ENCODE data around the gene ICA1L. TPM values are rescaled to one million over a fixed set of nuclear protein-coding genes. Genes with fewer than 3 reads are reported as not detected.

The ICA1L gene
- total and polyA plus RNA-seq, 2 of the 4 experiments (the other 2 are of a cell fraction) = 1.7 to 1.8 TPM

GRCh38 chr2:202797944-202798343, 73.6 kb downstream of the ICA1L start:
- H4K20me1 ChIP-seq (ENCODE audit: insufficient read depth, low read length) = no peaks in the 10 kb centered on the region
- TF ChIP-seq MAFK (IDR thresholded peaks at IDR 0.05; ENCODE audit: low read depth, low read length) = no peak
- TF ChIP-seq MAZ (IDR thresholded peaks at IDR 0.05; ENCODE audit: borderline replicate concordance, low read depth, low read length) = no peak
- no peak for TF ChIP-seq USF2 (IDR thresholded peaks at IDR 0.05; ENCODE audit: low read depth, low read length)
- no peak for TF ChIP-seq RCOR1 (IDR thresholded peaks at IDR 0.05; ENCODE audit: insufficient replicate concordance, low read length)
- no peak for TF ChIP-seq NFE2L2 (IDR thresholded peaks at IDR 0.05; ENCODE audit: low read depth, low read length)
- no peak for TF ChIP-seq SMC3 (IDR thresholded peaks at IDR 0.05; ENCODE audit: low read depth, low read length)
- no peak for TF ChIP-seq FOS (IDR thresholded peaks at IDR 0.05; ENCODE audit: low read depth, low read length)
- no peak for TF ChIP-seq CTCF (conservative IDR thresholded peaks at IDR 0.05; ENCODE audit: low read depth, low read length)
- no peak for TF ChIP-seq ELK1 (IDR thresholded peaks at IDR 0.05; ENCODE audit: borderline replicate concordance, low read depth, low read length)
- no peak overlapping the region for H2BK15ac ChIP-seq (ENCODE audit: low read depth, low read length)
- in situ Hi-C loops (cut with MboI; ENCODE audit: low sequenced_read_pairs) (no loop called here), dilution Hi-C loops (cut with HindIII; ENCODE audit: low sequenced_read_pairs, unreplicated experiment) (no loop called here), intact Hi-C loops (cut with micrococcal nuclease) (no loop called here)
- no peak overlapping the region for H4K91ac ChIP-seq (ENCODE audit: insufficient read depth, low read depth, low read length)
- no peak overlapping the region for H3K23ac ChIP-seq (ENCODE audit: low read depth, low read length)
- no peak overlapping the region for H2BK20ac ChIP-seq (ENCODE audit: low read depth, low read length)
- no peak overlapping the region for H3K4me3 ChIP-seq (ENCODE audit: insufficient read depth, low read depth, low read length)
- H2AK5ac ChIP-seq (ENCODE audit: low read depth, low read length) = no peak overlapping the region
- H3K56ac ChIP-seq (ENCODE audit: extremely low read depth, insufficient read depth, low read length) = no peak overlapping the region
- no peak overlapping the region for H2AK9ac ChIP-seq (replicated peaks; ENCODE audit: low read depth, low read length, poor library complexity)
- no peak overlapping the region for H3K27ac ChIP-seq (ENCODE audit: insufficient read depth, low read length)
- no peak overlapping the region for H2BK120ac ChIP-seq (ENCODE audit: low read depth, low read length)
- ATAC-seq (ENCODE audit: low read depth) (no peak), DNase-seq (no peak)
- H3K14ac ChIP-seq (replicated peaks; ENCODE audit: low read depth, low read length) = no peak overlapping the region
- no peak overlapping the region for H4K5ac ChIP-seq (ENCODE audit: low read depth, low read length)
- no peaks in the 10 kb centered on the region for H3K36me3 ChIP-seq (ENCODE audit: control insufficient read depth, insufficient read depth, low read length)
- no peaks in the 10 kb centered on the region for H3K9me1 ChIP-seq (ENCODE audit: insufficient read depth, low read length)
- H3K4ac ChIP-seq (ENCODE audit: low read depth, low read length) = no peak overlapping the region
- BruUV-seq (replicated peaks) = no TSS peak
- no peak overlapping the region for H2BK5ac ChIP-seq (ENCODE audit: low read depth, low read length, poor library complexity, severe bottlenecking)
- H2AFZ ChIP-seq (replicated peaks; ENCODE audit: low read length, poor library complexity) = no peak overlapping the region
- ChIA-PET CTCF (no interaction called here), POLR2A (ENCODE audit: unreplicated experiment) (no interaction called here)
- H3K27me3 ChIP-seq (ENCODE audit: control insufficient read depth, insufficient read depth, low read length) = no peaks in the 10 kb centered on the region
- H3K9me3 ChIP-seq (ENCODE audit: control insufficient read depth, insufficient read depth, low read length) = no peaks in the 10 kb centered on the region
- H3K9ac ChIP-seq (ENCODE audit: low read depth, low read length) = no peak overlapping the region
- no peak overlapping the region for H3K18ac ChIP-seq (ENCODE audit: low read depth, low read length)
- H3K4me2 ChIP-seq (ENCODE audit: low read depth, low read length) = no peak overlapping the region
- H3K4me1 ChIP-seq (ENCODE audit: control insufficient read depth, insufficient read depth, low read length) = no peaks in the 10 kb centered on the region
- H3K79me1 ChIP-seq (ENCODE audit: low read depth in 1 of 2, low read length in 2 of 2) = no peaks in the 10 kb centered on the region
- no peak overlapping the region for H4K8ac ChIP-seq (ENCODE audit: low read depth in 2 of 2, low read length in 2 of 2)

All from IMR-90 (cell line).